Neural cell (in vitro differentiated cells): Measurements from ENCODE around the gene SETD4. TPM values are rescaled to one million over a fixed set of nuclear protein-coding genes. Genes with fewer than 3 reads are reported as not detected.

ENCODE experiments used
- H2AFZ ChIP-seq: fragments of 200-600, 300-800 bp; sonication (generic), shearing (Covaris generic); 2 replicates; pipeline ENCODE4 v1.6.0; 2014; ENCODE audit warnings: low read depth, mild to moderate bottlenecking, antibody characterized with exemption, low read length, moderate library complexity
- H3F3A ChIP-seq: fragments of 200-600 bp; shearing (Covaris generic); 2 replicates; pipeline ENCODE4 v1.6.1; 2016; ENCODE audit warnings: mild to moderate bottlenecking, moderate library complexity, mixed read lengths, antibody characterized with exemption, low read length; ENCODE audit not compliant: insufficient read depth, poor library complexity, severe bottlenecking
- H3K27ac ChIP-seq: fragments of 200-600, 300-800 bp; sonication (generic), shearing (Covaris generic); 2 replicates; pipeline ENCODE4 v1.5.1; 2014; ENCODE audit warnings: mild to moderate bottlenecking, low read length, moderate library complexity
- H3K27me3 ChIP-seq: fragments of 300-800, 200-600 bp; sonication (generic), shearing (Covaris generic); 2 replicates; pipeline ENCODE4 v1.6.0; 2014; ENCODE audit warnings: mild to moderate bottlenecking, low read depth, low read length, moderate library complexity; ENCODE audit not compliant: insufficient read depth
- H3K36me3 ChIP-seq: fragments of 300-800, 200-600 bp; sonication (generic), shearing (Covaris generic); 2 replicates; pipeline ENCODE4 v1.5.1; 2014; ENCODE audit warnings: mild to moderate bottlenecking, antibody characterized with exemption, low read length, moderate library complexity; ENCODE audit not compliant: insufficient read depth
- H3K4me2 ChIP-seq: fragments of 300-800, 200-600 bp; sonication (generic), shearing (Covaris generic); 2 replicates; pipeline ENCODE4 v1.6.0; 2014; ENCODE audit warnings: mild to moderate bottlenecking, low read length
- H3K4me3 ChIP-seq: fragments of 300-800, 200-600 bp; sonication (generic), shearing (Covaris generic); 2 replicates; pipeline ENCODE4 v1.5.1; 2014; ENCODE audit warnings: mild to moderate bottlenecking, low read length, moderate library complexity
- H3K79me2 ChIP-seq: fragments of 200-600 bp; shearing (Covaris generic); replicated peaks from 2 replicates; pipeline ENCODE4 v1.6.0; 2014; ENCODE audit warnings: mild to moderate bottlenecking, low read length, moderate library complexity; ENCODE audit not compliant: insufficient read depth
- H3K9ac ChIP-seq: fragments of 300-800, 200-600 bp; sonication (generic), shearing (Covaris generic); 2 replicates; pipeline ENCODE4 v1.6.1; 2016; ENCODE audit warnings: mild to moderate bottlenecking, low read length, mixed read lengths
- H3K9me2 ChIP-seq: fragments of 200-600 bp; shearing (Covaris generic); 2 replicates; pipeline ENCODE4 v1.6.1; 2016; ENCODE audit warnings: mild to moderate bottlenecking, low read length, mixed read lengths; ENCODE audit not compliant: insufficient read depth
- H3K9me3 ChIP-seq: fragments of 200-600, 300-800 bp; sonication (generic), shearing (Covaris generic); 2 replicates; pipeline ENCODE4 v1.6.1; 2016; ENCODE audit warnings: mild to moderate bottlenecking, mixed run types, low read length, moderate library complexity, mixed read lengths
- H4K20me1 ChIP-seq: fragments of 200-600 bp; shearing (Covaris generic); 2 replicates; pipeline ENCODE4 v1.6.1; 2016; ENCODE audit warnings: mild to moderate bottlenecking, mixed run types; ENCODE audit not compliant: insufficient read depth
- EP300 ChIP-seq: fragments of 450-650 bp; conservative IDR thresholded peaks from 2 replicates; pipeline ENCODE4 v1.6.1; 2014; ENCODE audit warnings: antibody characterized with exemption, mild to moderate bottlenecking, moderate library complexity; ENCODE audit not compliant: poor library complexity, severe bottlenecking
- EZH2 ChIP-seq: fragments of 200-600, 300-800 bp; shearing (Covaris generic), sonication (generic); IDR thresholded peaks from 2 replicates; pipeline ENCODE4 v1.6.1; 2014; ENCODE audit warnings: antibody characterized with exemption, low read length, borderline replicate concordance, mild to moderate bottlenecking; ENCODE audit not compliant: insufficient read depth, poor library complexity, severe bottlenecking
- MXI1 ChIP-seq: fragments of 450-650 bp; conservative IDR thresholded peaks from 2 replicates; pipeline ENCODE4 v1.6.1; 2014; ENCODE audit warnings: antibody characterized with exemption, mild to moderate bottlenecking; ENCODE audit not compliant: poor library complexity, severe bottlenecking
- POLR2AphosphoS5 ChIP-seq: IDR thresholded peaks from 2 replicates; pipeline ENCODE4 v1.6.1; 2012
- RAD21 ChIP-seq: fragments of 450-650 bp; conservative IDR thresholded peaks from 2 replicates; pipeline ENCODE4 v1.6.1; 2014; ENCODE audit warnings: antibody characterized with exemption, mild to moderate bottlenecking, moderate library complexity
- SMC3 ChIP-seq: fragments of 450-650 bp; conservative IDR thresholded peaks from 2 replicates; pipeline ENCODE4 v1.6.1; 2014; ENCODE audit warnings: antibody characterized with exemption, mild to moderate bottlenecking, moderate library complexity; ENCODE audit not compliant: poor library complexity
- TAF1 ChIP-seq: IDR thresholded peaks from 2 replicates; pipeline ENCODE4 v1.6.1; 2012; ENCODE audit warnings: low read depth
- polyA plus RNA-seq: library from polyadenylated mRNA; depleted of rRNA; stranded (reverse); fragments of >200 nt; gene quantifications from 2 replicates; pipeline ENCODE4 v1.2.3, GENCODE V29; 2014
- TF ChIP-seq, protein P1 (sequence below): fragments of 450-650 bp; IDR thresholded peaks from 2 replicates; pipeline ENCODE4 v1.5.1; 2014; ENCODE audit warnings: antibody characterized with exemption, mild to moderate bottlenecking, moderate library complexity; ENCODE audit not compliant: poor library complexity, severe bottlenecking
- TF ChIP-seq, protein P2 (sequence below): IDR thresholded peaks from 2 replicates; pipeline ENCODE4 v1.6.1; 2012; ENCODE audit warnings: borderline replicate concordance

The SETD4 gene
- polyA plus RNA-seq, 1 donor from 2014 or later, result 64.4 TPM

- no peaks in the 10 kb centered on the region for H4K20me1 ChIP-seq
- no peak overlapping the region for H3K4me3 ChIP-seq
- no peak overlapping the region for H3K27ac ChIP-seq
- no peak overlapping the region for H3K4me2 ChIP-seq
- no peaks in the 10 kb centered on the region for H3K9me2 ChIP-seq
- TF ChIP-seq, protein P1, sequence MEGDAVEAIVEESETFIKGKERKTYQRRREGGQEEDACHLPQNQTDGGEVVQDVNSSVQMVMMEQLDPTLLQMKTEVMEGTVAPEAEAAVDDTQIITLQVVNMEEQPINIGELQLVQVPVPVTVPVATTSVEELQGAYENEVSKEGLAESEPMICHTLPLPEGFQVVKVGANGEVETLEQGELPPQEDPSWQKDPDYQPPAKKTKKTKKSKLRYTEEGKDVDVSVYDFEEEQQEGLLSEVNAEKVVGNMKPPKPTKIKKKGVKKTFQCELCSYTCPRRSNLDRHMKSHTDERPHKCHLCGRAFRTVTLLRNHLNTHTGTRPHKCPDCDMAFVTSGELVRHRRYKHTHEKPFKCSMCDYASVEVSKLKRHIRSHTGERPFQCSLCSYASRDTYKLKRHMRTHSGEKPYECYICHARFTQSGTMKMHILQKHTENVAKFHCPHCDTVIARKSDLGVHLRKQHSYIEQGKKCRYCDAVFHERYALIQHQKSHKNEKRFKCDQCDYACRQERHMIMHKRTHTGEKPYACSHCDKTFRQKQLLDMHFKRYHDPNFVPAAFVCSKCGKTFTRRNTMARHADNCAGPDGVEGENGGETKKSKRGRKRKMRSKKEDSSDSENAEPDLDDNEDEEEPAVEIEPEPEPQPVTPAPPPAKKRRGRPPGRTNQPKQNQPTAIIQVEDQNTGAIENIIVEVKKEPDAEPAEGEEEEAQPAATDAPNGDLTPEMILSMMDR, result no peak
- TF ChIP-seq EP300 (no peak), EZH2 (no peak), RAD21 (no peak), POLR2AphosphoS5 (no peak), TAF1 (no peak), MXI1 (no peak), SMC3 (no peak)
- TF ChIP-seq, protein P2, sequence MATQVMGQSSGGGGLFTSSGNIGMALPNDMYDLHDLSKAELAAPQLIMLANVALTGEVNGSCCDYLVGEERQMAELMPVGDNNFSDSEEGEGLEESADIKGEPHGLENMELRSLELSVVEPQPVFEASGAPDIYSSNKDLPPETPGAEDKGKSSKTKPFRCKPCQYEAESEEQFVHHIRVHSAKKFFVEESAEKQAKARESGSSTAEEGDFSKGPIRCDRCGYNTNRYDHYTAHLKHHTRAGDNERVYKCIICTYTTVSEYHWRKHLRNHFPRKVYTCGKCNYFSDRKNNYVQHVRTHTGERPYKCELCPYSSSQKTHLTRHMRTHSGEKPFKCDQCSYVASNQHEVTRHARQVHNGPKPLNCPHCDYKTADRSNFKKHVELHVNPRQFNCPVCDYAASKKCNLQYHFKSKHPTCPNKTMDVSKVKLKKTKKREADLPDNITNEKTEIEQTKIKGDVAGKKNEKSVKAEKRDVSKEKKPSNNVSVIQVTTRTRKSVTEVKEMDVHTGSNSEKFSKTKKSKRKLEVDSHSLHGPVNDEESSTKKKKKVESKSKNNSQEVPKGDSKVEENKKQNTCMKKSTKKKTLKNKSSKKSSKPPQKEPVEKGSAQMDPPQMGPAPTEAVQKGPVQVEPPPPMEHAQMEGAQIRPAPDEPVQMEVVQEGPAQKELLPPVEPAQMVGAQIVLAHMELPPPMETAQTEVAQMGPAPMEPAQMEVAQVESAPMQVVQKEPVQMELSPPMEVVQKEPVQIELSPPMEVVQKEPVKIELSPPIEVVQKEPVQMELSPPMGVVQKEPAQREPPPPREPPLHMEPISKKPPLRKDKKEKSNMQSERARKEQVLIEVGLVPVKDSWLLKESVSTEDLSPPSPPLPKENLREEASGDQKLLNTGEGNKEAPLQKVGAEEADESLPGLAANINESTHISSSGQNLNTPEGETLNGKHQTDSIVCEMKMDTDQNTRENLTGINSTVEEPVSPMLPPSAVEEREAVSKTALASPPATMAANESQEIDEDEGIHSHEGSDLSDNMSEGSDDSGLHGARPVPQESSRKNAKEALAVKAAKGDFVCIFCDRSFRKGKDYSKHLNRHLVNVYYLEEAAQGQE, result no peak
- no peaks in the 10 kb centered on the region for H3K9me3 ChIP-seq
- no peak overlapping the region for H3K9ac ChIP-seq
- no peak overlapping the region for H2AFZ ChIP-seq
- H3K36me3 ChIP-seq, result no peaks in the 10 kb centered on the region
- H3K79me2 ChIP-seq, result peaks cover 7% of the 10 kb centered on the region
- no peaks in the 10 kb centered on the region for H3K27me3 ChIP-seq
- H3F3A ChIP-seq, result no peaks in the 10 kb centered on the region
Measured at GRCh38 chr21:36063375-36064084, 3.2 kb upstream of the SETD4 start.

DNA sequence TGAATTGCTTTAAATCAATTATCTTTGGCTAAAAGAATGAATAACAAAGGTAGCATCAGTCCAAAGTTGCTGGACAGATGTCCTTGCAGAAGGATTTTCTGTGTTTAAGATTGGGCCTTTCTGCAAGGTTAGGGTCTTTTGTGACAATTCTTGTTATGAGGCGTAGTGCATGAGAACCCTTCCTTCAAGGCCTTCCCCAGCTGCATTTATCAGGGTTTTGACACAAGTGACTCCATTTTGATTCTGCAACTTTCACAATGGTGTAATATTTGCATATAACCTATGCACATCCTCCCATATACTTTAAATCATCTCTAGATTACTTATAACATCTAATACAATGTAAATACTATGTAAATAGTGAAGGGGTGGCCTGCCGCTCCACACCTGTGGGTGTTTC is 1.1 kb upstream of the SETD4 start:
- no peaks in the 10 kb centered on the region for H3K9me3 ChIP-seq
- H3K27ac ChIP-seq, result no peak overlapping the region
- H3K4me3 ChIP-seq, result no peak overlapping the region
- no peaks in the 10 kb centered on the region for H3K9me2 ChIP-seq
- H3K27me3 ChIP-seq, result no peaks in the 10 kb centered on the region
- no peaks in the 10 kb centered on the region for H3F3A ChIP-seq
- H3K4me2 ChIP-seq, result no peak overlapping the region
- H4K20me1 ChIP-seq, result no peaks in the 10 kb centered on the region
- TF ChIP-seq, protein P1, result no peak
- no peak for TF ChIP-seq TAF1
- TF ChIP-seq SMC3, result no peak
- TF ChIP-seq MXI1, result no peak
- TF ChIP-seq RAD21, result no peak
- TF ChIP-seq, protein P2, result no peak
- TF ChIP-seq EP300, result no peak
- no peak for TF ChIP-seq EZH2
- TF ChIP-seq POLR2AphosphoS5, result no peak
- peaks cover 21% of the 10 kb centered on the region for H3K79me2 ChIP-seq
- no peak overlapping the region for H3K9ac ChIP-seq
- no peak overlapping the region for H2AFZ ChIP-seq
- peaks cover 1% of the 10 kb centered on the region for H3K36me3 ChIP-seq
